ENCODE measurements around the gene SERINC5. TPM values are rescaled to one million over a fixed set of nuclear protein-coding genes. Genes with fewer than 3 reads are reported as not detected.
"Not testable (repeated sequence)": the region's sequence is repeated elsewhere in the genome, so short reads cannot be mapped to it uniquely, and the experiment has no call there.

Gene SERINC5
- total RNA-seq, 1 experiment from 2014 or later: 52.3 TPM

- Mint-ChIP-seq H3K4me1 (peaks cover 80 to 85% of the 10 kb centered on the region in 2 experiments), H3K9me3 (no peaks in the 10 kb centered on the region), H3K4me3 (no peak overlapping the region), H3K36me3 (ENCODE audit: insufficient read depth in 1 of 3, low read depth in 3 of 3) (peaks cover 0 to 5% (median 4%) of the 10 kb centered on the region in 3 experiments; a peak in 2 of 7 replicates), H3K27ac (no peak overlapping the region), H3K27me3 (ENCODE audit: low read depth) (no peaks in the 10 kb centered on the region)
- Histone ChIP-seq H3K79me2 (ENCODE audit: insufficient read depth, low read length) (no peaks in the 10 kb centered on the region), H4K20me1 (ENCODE audit: control insufficient read depth, insufficient read depth, insufficient read length) (no peaks in the 10 kb centered on the region), H2AK5ac (ENCODE audit: insufficient read length, low read length) (no peak overlapping the region), H4K91ac (ENCODE audit: insufficient read length, low read depth, low read length) (no peak overlapping the region), H3K23ac (ENCODE audit: insufficient read length, low read depth, low read length) (no peak overlapping the region), H2BK5ac (ENCODE audit: insufficient read length, low read length) (no peak overlapping the region), H2BK12ac (ENCODE audit: insufficient read length, low read depth, low read length) (no peak overlapping the region), H3K4ac (ENCODE audit: low read depth, low read length) (no peak overlapping the region), H3T11ph (ENCODE audit: low read length) (no peak overlapping the region), H3K27me3 (ENCODE audit: insufficient read depth, low read length) (no peaks in the 10 kb centered on the region), H3K79me1 (ENCODE audit: insufficient read depth, low read depth, low read length, poor library complexity, severe bottlenecking) (no peaks in the 10 kb centered on the region), H4K8ac (replicated peaks; ENCODE audit: insufficient read length, low read depth, low read length) (no peak overlapping the region), H3K9ac (ENCODE audit: extremely low read depth, insufficient read length, low read length) (no peak overlapping the region), H3K4me2 (ENCODE audit: insufficient read depth, insufficient read length, low read length) (no peak overlapping the region), H4K5ac (ENCODE audit: insufficient read length, low read depth, low read length) (no peak overlapping the region), H3K18ac (ENCODE audit: insufficient read length, low read depth, low read length) (no peak overlapping the region), H3K27ac (ENCODE audit: insufficient read length, low read depth, low read length) (no peak overlapping the region), H3K56ac (ENCODE audit: insufficient read length, low read depth, low read length) (no peak overlapping the region), H2BK15ac (ENCODE audit: low read depth, low read length) (no peak overlapping the region), H3K4me1 (ENCODE audit: insufficient read depth, low read length) (peaks cover 24% of the 10 kb centered on the region; the same call in 1 of the 2 replicates), H2BK20ac (ENCODE audit: low read depth, low read length, poor library complexity, severe bottlenecking) (no peak overlapping the region), H3K9me3 (ENCODE audit: control insufficient read depth, low read depth, low read length) (no peaks in the 10 kb centered on the region), H3K14ac (ENCODE audit: insufficient read depth, low read length) (no peak overlapping the region), H3K23me2 (ENCODE audit: insufficient read length, low read depth, low read length, poor library complexity, severe bottlenecking) (no peaks in the 10 kb centered on the region), H2BK120ac (ENCODE audit: low read depth, low read length, poor library complexity, severe bottlenecking) (no peak overlapping the region), H2AFZ (ENCODE audit: low read length) (no peak overlapping the region)
- WGBS (ENCODE audit: extremely low coverage, insufficient read length, low lambda C conversion rate): no CpG with 5 or more reads among the region's 6 CpGs
- no peak for TF ChIP-seq CTCF (conservative IDR thresholded peaks at IDR 0.05)
- DNase-seq: no peak
Observed at GRCh38 chr5:80138486-80138885, 117.4 kb downstream of the SERINC5 start.

- not testable (repeated sequence) for H3K9me3 Mint-ChIP-seq; H3K9me3 ChIP-seq (ENCODE audit: control insufficient read depth, low read depth, low read length); H3K18ac ChIP-seq (ENCODE audit: insufficient read length, low read depth, low read length); H2BK120ac ChIP-seq (ENCODE audit: low read depth, low read length, poor library complexity, severe bottlenecking); H3K27ac ChIP-seq (ENCODE audit: insufficient read length, low read depth, low read length); H2AK5ac ChIP-seq (ENCODE audit: insufficient read length, low read length); H4K91ac ChIP-seq (ENCODE audit: insufficient read length, low read depth, low read length); H3K56ac ChIP-seq (ENCODE audit: insufficient read length, low read depth, low read length); H3K4me3 Mint-ChIP-seq; H4K5ac ChIP-seq (ENCODE audit: insufficient read length, low read depth, low read length); H3K14ac ChIP-seq (ENCODE audit: insufficient read depth, low read length); H2BK5ac ChIP-seq (ENCODE audit: insufficient read length, low read length); H3T11ph ChIP-seq (ENCODE audit: low read length); H4K8ac ChIP-seq (replicated peaks; ENCODE audit: insufficient read length, low read depth, low read length); H3K9ac ChIP-seq (ENCODE audit: extremely low read depth, insufficient read length, low read length); H3K27me3 ChIP-seq (ENCODE audit: insufficient read depth, low read length); H2AFZ ChIP-seq (ENCODE audit: low read length); H3K79me1 ChIP-seq (ENCODE audit: insufficient read depth, low read depth, low read length, poor library complexity, severe bottlenecking); DNase-seq; H2BK15ac ChIP-seq (ENCODE audit: low read depth, low read length); H3K23ac ChIP-seq (ENCODE audit: insufficient read length, low read depth, low read length); H3K4ac ChIP-seq (ENCODE audit: low read depth, low read length); H2BK12ac ChIP-seq (ENCODE audit: insufficient read length, low read depth, low read length); H4K20me1 ChIP-seq (ENCODE audit: control insufficient read depth, insufficient read depth, insufficient read length); H3K79me2 ChIP-seq (ENCODE audit: insufficient read depth, low read length); H3K36me3 Mint-ChIP-seq (ENCODE audit: insufficient read depth in 1 of 3, low read depth in 3 of 3); H3K4me2 ChIP-seq (ENCODE audit: insufficient read depth, insufficient read length, low read length); H3K27me3 Mint-ChIP-seq (ENCODE audit: low read depth); H2BK20ac ChIP-seq (ENCODE audit: low read depth, low read length, poor library complexity, severe bottlenecking); H3K23me2 ChIP-seq (ENCODE audit: insufficient read length, low read depth, low read length, poor library complexity, severe bottlenecking)
- peaks cover 12% of the 10 kb centered on the region; the same call in 1 of the 2 replicates for H3K4me1 ChIP-seq (ENCODE audit: insufficient read depth, low read length)
- Mint-ChIP-seq H3K4me1 (peaks cover 70 to 75% of the 10 kb centered on the region in 2 experiments), H3K27ac (peak overlapping the region in 2 of 3 experiments; percentile 73 to 82; a peak in 2 of 7 replicates)
- WGBS (ENCODE audit: extremely low coverage, insufficient read length, low lambda C conversion rate): no CpG with 5 or more reads among the region's 7 CpGs
Observed at GRCh38 chr5:80136798-80137197, 119.0 kb downstream of the SERINC5 start.

All from H9 (cell line).